HG02870 (cell line): ENCODE data around the gene RNF11.

Experiments
- ATAC-seq: cut with Tn5 transposase; IDR thresholded peaks from one replicate; pipeline ENCODE4 v1.9.1; 2021; ENCODE audit warnings: mild to moderate bottlenecking, moderate library complexity; ENCODE audit not compliant: unreplicated experiment

RNF11 gene

GRCh38 chr1:51310871-51311613 lies 75.0 kb downstream of the RNF11 start:
- ATAC-seq, result no peak

- ATAC-seq, result no peak
Measured at GRCh38 chr1:51311826-51312225, 75.8 kb downstream of the RNF11 start.

DNA sequence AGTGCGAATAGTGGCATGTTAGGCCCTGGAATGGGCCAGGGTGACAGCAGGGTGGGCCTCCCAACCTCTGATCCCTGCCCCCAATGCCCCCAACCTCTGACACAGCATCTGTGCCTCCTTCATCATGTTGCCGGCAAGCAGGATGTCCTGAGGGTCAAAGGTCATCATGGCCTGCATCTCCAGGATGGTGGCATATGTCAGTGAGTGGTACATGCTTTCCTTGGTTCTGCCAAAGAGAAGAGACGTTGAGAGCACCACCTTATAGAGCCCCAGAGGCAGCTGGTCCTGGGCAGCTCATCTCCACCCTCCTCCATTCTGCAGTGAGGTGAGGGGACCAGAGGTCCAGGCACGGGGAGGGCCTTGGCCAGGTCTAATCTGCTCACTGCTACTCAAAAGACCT lies 76.6 kb downstream of the RNF11 start:
- no peak for ATAC-seq

GRCh38 chr1:51313268-51313852 lies 77.3 kb downstream of the RNF11 start:
- no peak for ATAC-seq

GRCh38 chr1:51313961-51314777 lies 78.1 kb downstream of the RNF11 start:
- ATAC-seq, result no peak

- ATAC-seq, result no peak
Measured at GRCh38 chr1:51314974-51315373, 78.9 kb downstream of the RNF11 start.

DNA sequence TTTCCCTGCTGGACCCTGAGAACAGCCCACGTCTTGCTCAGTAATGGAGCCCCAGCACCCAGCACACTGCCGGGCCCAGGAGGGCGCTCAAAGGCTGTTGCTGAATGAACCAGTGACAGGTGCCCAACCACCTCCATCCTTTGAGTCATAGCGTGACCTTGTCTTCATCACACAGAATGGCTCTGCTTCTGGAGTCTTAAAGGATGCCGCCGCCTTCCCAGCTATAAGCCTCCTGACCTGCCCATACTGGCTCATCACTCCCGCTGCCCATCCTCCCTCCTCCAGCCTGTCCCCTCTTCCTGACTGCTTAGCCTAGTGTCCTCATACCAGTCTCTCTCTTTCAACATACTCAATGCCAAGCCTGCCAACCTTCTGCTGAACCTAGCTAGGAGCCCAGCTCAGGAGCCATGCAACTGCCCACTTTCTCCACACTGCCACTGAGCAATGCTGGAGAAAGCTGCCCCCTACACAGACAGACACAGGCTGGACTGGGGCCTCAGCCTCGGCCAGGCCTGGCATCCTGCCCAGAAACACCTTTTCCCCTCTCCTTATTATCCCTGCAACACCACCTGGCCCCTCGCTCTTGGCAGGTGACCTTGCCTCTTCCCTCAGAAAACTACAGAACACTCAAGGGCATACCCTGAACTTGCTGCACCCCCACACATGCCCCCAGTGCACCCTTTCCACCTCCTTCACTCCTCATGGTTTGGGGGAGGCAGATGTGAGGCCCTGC lies 80.2 kb downstream of the RNF11 start:
- ATAC-seq, result no peak

DNA sequence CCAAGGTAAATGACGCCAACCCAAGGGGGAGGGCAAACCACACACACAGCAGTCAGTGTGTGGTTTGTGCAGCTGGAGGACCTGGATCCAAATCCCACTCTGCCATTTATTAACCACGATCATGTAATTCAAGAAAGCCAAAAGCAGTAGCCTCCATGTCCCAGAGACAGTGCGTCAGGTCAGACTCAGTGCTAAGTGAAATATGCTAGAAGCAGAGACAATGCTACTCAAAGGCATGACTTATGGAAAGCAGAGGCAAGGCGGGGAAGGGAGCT lies 80.7 kb downstream of the RNF11 start:
- no peak for ATAC-seq

GRCh38 chr1:51317798-51318197 lies 81.7 kb downstream of the RNF11 start:
- ATAC-seq, result no peak

- ATAC-seq, result no peak
Measured at GRCh38 chr1:51320967-51321923, 85.2 kb downstream of the RNF11 start.

DNA sequence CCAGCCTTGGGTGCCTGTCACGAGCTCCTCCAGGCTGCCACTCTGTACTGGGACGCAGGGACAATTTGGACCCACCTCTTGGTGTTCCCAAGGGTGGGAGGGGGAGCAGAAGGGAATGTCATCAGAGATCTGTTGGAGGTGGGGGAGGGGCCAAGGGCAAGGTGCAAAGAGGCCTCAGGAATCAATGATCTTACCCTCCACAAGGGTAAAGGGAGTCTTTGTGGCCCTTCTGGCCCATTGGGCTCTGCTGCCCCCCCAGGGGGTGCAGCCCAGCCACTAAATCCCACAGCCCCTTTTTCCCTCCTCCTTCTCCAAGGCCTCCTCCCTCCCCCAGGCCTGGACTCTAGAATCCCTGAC lies 85.8 kb downstream of the RNF11 start:
- ATAC-seq, result no peak

GRCh38 chr1:51322417-51323101 lies 86.5 kb downstream of the RNF11 start:
- no peak for ATAC-seq
